Measurements from ENCODE around the gene ANG.

GRCh38 chr14:20682435-20683124, 6.0 kb upstream of the ANG start:
- TF ChIP-seq CTCF (IDR thresholded peaks at IDR 0.05) (peak in 1 of 6 experiments; percentile 12), POLR2A (IDR thresholded peaks at IDR 0.05) (peak; percentile 69 to 96 (median 92))
